Mesothelial cell of epicardium (in vitro differentiated cells): Measurements from ENCODE around the gene AFAP1L2. TPM values are rescaled to one million over a fixed set of nuclear protein-coding genes. Genes with fewer than 3 reads are reported as not detected.

Experiments
- DNase-seq, 2 experiments: peaks; one replicate each; pipeline ENCODE4 v3.0.0; 2021; ENCODE audit warnings: low spot score in 2 of 2; ENCODE audit not compliant: unreplicated experiment in 2 of 2
- H3K27ac Mint-ChIP-seq: 2 replicates; pipeline ENCODE4 v1.8.0; 2021; ENCODE audit warnings: mixed read lengths
- H3K27me3 Mint-ChIP-seq: 2 replicates; pipeline ENCODE4 v1.8.0; 2021; ENCODE audit warnings: low read depth, mixed read lengths
- H3K36me3 Mint-ChIP-seq: 2 replicates; pipeline ENCODE4 v1.8.0; 2021; ENCODE audit warnings: mixed read lengths
- H3K4me1 Mint-ChIP-seq: 2 replicates; pipeline ENCODE4 v1.8.0; 2021; ENCODE audit warnings: mixed read lengths
- H3K4me3 Mint-ChIP-seq: 2 replicates; pipeline ENCODE4 v1.8.0; 2021; ENCODE audit warnings: mild to moderate bottlenecking, moderate library complexity, mixed read lengths
- H3K9me3 Mint-ChIP-seq: 2 replicates; pipeline ENCODE4 v1.8.0; 2021; ENCODE audit warnings: mixed read lengths
- CTCF ChIP-seq: fragments of 200-600 bp; sonication (generic); IDR thresholded peaks from one replicate; pipeline ENCODE4 v1.5.0; 2021; ENCODE audit warnings: antibody characterized with exemption; ENCODE audit not compliant: unreplicated experiment
- total RNA-seq: library from RNA; stranded (reverse); gene quantifications from 3 replicates; pipeline ENCODE4 v1.2.1, GENCODE V29; 2021

AFAP1L2 gene
- total RNA-seq, 1 donor from 2014 or later = 5.7 TPM

GRCh38 chr10:114397651-114398145 lies 6.6 kb downstream of the AFAP1L2 start:
- H3K9me3 Mint-ChIP-seq = no peaks in the 10 kb centered on the region

GRCh38 chr10:114396464-114396863 lies 7.8 kb downstream of the AFAP1L2 start:
- H3K4me3 Mint-ChIP-seq = no peak overlapping the region
- no peak overlapping the region for H3K27ac Mint-ChIP-seq
- no peaks in the 10 kb centered on the region for H3K9me3 Mint-ChIP-seq
- H3K4me1 Mint-ChIP-seq = peaks cover 25% of the 10 kb centered on the region
- H3K36me3 Mint-ChIP-seq = no peaks in the 10 kb centered on the region
- TF ChIP-seq CTCF = no peak
- H3K27me3 Mint-ChIP-seq = peaks cover 16% of the 10 kb centered on the region
- DNase-seq = no peak

More at GRCh38 chr10:114397651-114398145, 6.6 kb downstream of the AFAP1L2 start:
- no peak overlapping the region for H3K4me3 Mint-ChIP-seq
- H3K27ac Mint-ChIP-seq = no peak overlapping the region
- no peaks in the 10 kb centered on the region for H3K36me3 Mint-ChIP-seq
- H3K4me1 Mint-ChIP-seq = peaks cover 25% of the 10 kb centered on the region
- peaks cover 27% of the 10 kb centered on the region for H3K27me3 Mint-ChIP-seq
- DNase-seq = no peak
- no peak for TF ChIP-seq CTCF

- no peak overlapping the region for H3K27ac Mint-ChIP-seq
- TF ChIP-seq CTCF = no peak
- H3K36me3 Mint-ChIP-seq = no peaks in the 10 kb centered on the region
- DNase-seq = no peak
- H3K4me3 Mint-ChIP-seq = no peak overlapping the region
- peaks cover 25% of the 10 kb centered on the region for H3K4me1 Mint-ChIP-seq
- H3K27me3 Mint-ChIP-seq = peaks cover 8% of the 10 kb centered on the region
- H3K9me3 Mint-ChIP-seq = no peaks in the 10 kb centered on the region
Measured at GRCh38 chr10:114395366-114396022, 8.8 kb downstream of the AFAP1L2 start.

DNA sequence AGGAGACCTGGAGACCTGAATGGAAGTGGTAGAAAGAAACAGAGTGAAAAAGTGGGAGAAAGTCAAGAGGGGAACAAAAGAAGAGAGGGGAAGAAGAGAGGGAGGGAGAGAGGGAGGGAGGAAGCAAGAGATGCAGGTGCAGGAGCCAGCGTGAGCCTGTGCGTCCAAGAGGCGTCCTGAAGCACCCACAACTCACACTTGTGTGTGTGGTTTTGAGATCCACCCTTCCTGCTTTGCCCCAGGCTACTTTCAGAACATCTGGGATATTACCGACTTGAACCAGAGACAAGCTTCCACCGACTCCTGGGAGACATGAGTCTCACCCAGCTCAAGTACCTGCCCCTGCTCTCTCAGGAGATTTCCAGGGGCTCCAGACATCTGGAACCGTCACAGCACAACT lies 9.8 kb downstream of the AFAP1L2 start:
- Mint-ChIP-seq H3K27me3 (peaks cover 2% of the 10 kb centered on the region), H3K4me1 (peaks cover 25% of the 10 kb centered on the region), H3K9me3 (no peaks in the 10 kb centered on the region), H3K27ac (no peak overlapping the region), H3K4me3 (no peak overlapping the region), H3K36me3 (no peaks in the 10 kb centered on the region)
- no peak for TF ChIP-seq CTCF
- DNase-seq = no peak

GRCh38 chr10:114393886-114394285 lies 10.4 kb downstream of the AFAP1L2 start:
- no peaks in the 10 kb centered on the region for H3K36me3 Mint-ChIP-seq
- peaks cover 2% of the 10 kb centered on the region for H3K27me3 Mint-ChIP-seq
- no peak overlapping the region for H3K4me3 Mint-ChIP-seq
- TF ChIP-seq CTCF = no peak
- no peak for DNase-seq
- H3K4me1 Mint-ChIP-seq = peaks cover 22% of the 10 kb centered on the region
- H3K9me3 Mint-ChIP-seq = no peaks in the 10 kb centered on the region
- no peak overlapping the region for H3K27ac Mint-ChIP-seq
